GM12878 (cell line): ENCODE results near the gene BORCS5. TPM values are rescaled to one million over a fixed set of nuclear protein-coding genes. Genes with fewer than 3 reads are reported as not detected.

Experiments
- ATAC-seq: fragments of 200-7000 bp; cut with Tn5 transposase; 3 replicates; pipeline ENCODE4 v1.9.1; 2020; ENCODE audit warnings: mild to moderate bottlenecking, moderate library complexity
- BruUV-seq: library from RNA; stranded (reverse); fragments of 400-500 nt; replicated peaks from 2 replicates; lab custom pipeline; 2021; lab: Mats Ljungman, UMichigan
- CTCF ChIA-PET: fragments of 300-600 bp; sonication (Branson Sonifier 250); formaldehyde crosslinking; extraction: SDS; loops from one replicate; lab custom pipeline; 2021; ENCODE audit warnings: inconsistent platforms; lab: Yijun Ruan, JAX
- POLR2A ChIA-PET: fragments of 350-600 bp; formaldehyde crosslinking; extraction: SDS; loops from one replicate; lab custom pipeline; 2021; ENCODE audit warnings: inconsistent platforms; lab: Charles Lee
- RAD21 ChIA-PET: fragments of 300-600 bp; sonication (Branson Sonifier 250); formaldehyde crosslinking; loops from one replicate; lab custom pipeline; 2023; ENCODE audit warnings: antibody characterized with exemption; ENCODE audit not compliant: unreplicated experiment; lab: Charles Lee
- SMC1A ChIA-PET: fragments of 300-600 bp; sonication (Branson Sonifier 250); formaldehyde crosslinking; loops from one replicate; lab custom pipeline; 2023; ENCODE audit not compliant: unreplicated experiment, uncharacterized antibody; lab: Charles Lee
- DNase-seq: peaks from one replicate; pipeline ENCODE4 v3.0.0-alpha.2; 2011; ENCODE audit warnings: low read depth, low spot score
- FAIRE-seq: peaks from 3 replicates; lab custom pipeline; 2011; peaks lifted over from hg19 to GRCh38; lab: Jason Lieb, UNC
- H2AFZ ChIP-seq: 2 replicates; pipeline ENCODE4 v1.6.0; 2011; ENCODE audit warnings: low read depth, low read length, control low read depth; ENCODE audit not compliant: control insufficient read depth
- H3K27ac ChIP-seq: 2 replicates; pipeline ENCODE4 v1.5.1; 2011; ENCODE audit warnings: control low read depth; ENCODE audit not compliant: control insufficient read depth, insufficient read depth
- H3K27me3 ChIP-seq, 2 experiments: replicated peaks in 1 of 2; 2 replicates each; pipeline versions ENCODE4 v1.6.0 to v1.6.1; 2011; ENCODE audit warnings: low read length in 1 of 2; ENCODE audit not compliant: control insufficient read depth in 2 of 2, insufficient read depth in 2 of 2
- H3K36me3 ChIP-seq, 2 experiments: 2 replicates each; pipeline ENCODE4 v1.5.1; 2011; ENCODE audit warnings: low read length in 1 of 2; ENCODE audit not compliant: control insufficient read depth in 2 of 2, insufficient read depth in 2 of 2
- H3K4me1 ChIP-seq: 2 replicates; pipeline ENCODE4 v1.6.1; 2011; ENCODE audit warnings: mild to moderate bottlenecking, low read length, moderate library complexity, mixed read lengths; ENCODE audit not compliant: control insufficient read depth, insufficient read depth
- H3K4me2 ChIP-seq: 2 replicates; pipeline ENCODE4 v1.6.0; 2011; ENCODE audit warnings: control low read depth; ENCODE audit not compliant: control insufficient read depth, insufficient read depth
- H3K4me3 ChIP-seq: fragments of 200-600 bp; sonication (generic); 2 replicates; pipeline ENCODE4 v1.5.1; 2016
- H3K79me2 ChIP-seq: 2 replicates; pipeline ENCODE4 v1.6.0; 2011; ENCODE audit warnings: low read length; ENCODE audit not compliant: control insufficient read depth, insufficient read depth
- H3K9ac ChIP-seq: 2 replicates; pipeline ENCODE4 v1.8.0; 2011; ENCODE audit warnings: low read length, control low read depth, mixed read lengths; ENCODE audit not compliant: control insufficient read depth, insufficient read depth
- H3K9me3 ChIP-seq: replicated peaks from 3 replicates; pipeline ENCODE4 v1.5.1; 2011; ENCODE audit warnings: mild to moderate bottlenecking, low read length; ENCODE audit not compliant: control insufficient read depth, insufficient read depth
- H4K20me1 ChIP-seq: 2 replicates; pipeline ENCODE4 v1.6.0; 2011; ENCODE audit not compliant: control insufficient read depth, insufficient read depth
- BMI1 ChIP-seq: fragments of 450-650 bp; IDR thresholded peaks from 2 replicates; pipeline ENCODE4 v1.6.1; 2016; ENCODE audit warnings: mild to moderate bottlenecking, moderate library complexity, borderline replicate concordance
- CHD2 ChIP-seq: IDR thresholded peaks from 2 replicates; pipeline ENCODE4 v1.6.1; 2011; ENCODE audit warnings: low read depth, low read length, improper control_type of control experiment, borderline replicate concordance
- CTCF ChIP-seq, 3 experiments: IDR thresholded peaks in 2 of 3; conservative IDR thresholded peaks in 1 of 3; 2 replicates each; pipeline ENCODE4 v1.5.1; 2011; ENCODE audit warnings: low read depth in 3 of 3, low read length in 3 of 3, mild to moderate bottlenecking in 3 of 3, control low read depth in 2 of 3, moderate library complexity in 2 of 3, inconsistent platforms in 1 of 3, mixed read lengths in 1 of 3; ENCODE audit not compliant: control insufficient read depth in 2 of 3, insufficient read depth in 1 of 3; ENCODE audit errors: extremely low read depth in 1 of 3
- EZH2 ChIP-seq: IDR thresholded peaks from 2 replicates; pipeline ENCODE4 v1.6.1; 2012; ENCODE audit warnings: low read depth, mild to moderate bottlenecking, control low read depth, inconsistent platforms, low read length, borderline replicate concordance; ENCODE audit not compliant: control insufficient read depth
- FOXM1 ChIP-seq: IDR thresholded peaks from 2 replicates; pipeline ENCODE4 v1.6.1; 2012; ENCODE audit warnings: low read depth, mild to moderate bottlenecking, inconsistent platforms, low read length, moderate library complexity
- NFXL1 ChIP-seq: fragments of 450-650 bp; IDR thresholded peaks from 2 replicates; pipeline ENCODE4 v1.6.1; 2017; ENCODE audit warnings: antibody characterized with exemption, mild to moderate bottlenecking, borderline replicate concordance
- POU2F2 ChIP-seq: IDR thresholded peaks from 3 replicates; pipeline ENCODE4 v1.6.1; 2011; ENCODE audit warnings: low read depth, mild to moderate bottlenecking, low read length, borderline replicate concordance
- SIN3A ChIP-seq: IDR thresholded peaks from 2 replicates; pipeline ENCODE4 v1.6.1; 2012; ENCODE audit warnings: low read depth, low read length, improper control_type of control experiment
- STAT3 ChIP-seq: IDR thresholded peaks from 2 replicates; pipeline ENCODE4 v1.6.1; 2011; ENCODE audit warnings: low read depth, low read length, improper control_type of control experiment
- ZNF24 ChIP-seq: fragments of 450-650 bp; IDR thresholded peaks from 2 replicates; pipeline ENCODE4 v1.6.1; 2017; ENCODE audit warnings: antibody characterized with exemption, mild to moderate bottlenecking
- WGBS: methylation state at CpG from one replicate; pipeline ENCODE4 v1.1.6; 2016; ENCODE audit warnings: low lambda C conversion rate; ENCODE audit not compliant: insufficient replicate concordance, insufficient coverage; ENCODE audit errors: missing lambda C conversion rate; 5-methylcytosine and 5-hydroxymethylcytosine counted together
- in situ Hi-C: fragments of 300-500 bp; cut with MboI; formaldehyde crosslinking; loops from 9 replicates; pipeline ENCODE4 v1.14.3; 2018; ENCODE audit warnings: mixed read lengths
- intact Hi-C: fragments of 100-400 bp; cut with micrococcal nuclease; formaldehyde crosslinking; loops from one replicate; pipeline ENCODE4 v1.14.2; 2022; ENCODE audit not compliant: unreplicated experiment
- polyA plus RNA-seq, 11 experiments: library from polyadenylated mRNA; depleted of rRNA in 4 of 11; unstranded in 6 of 11; stranded (reverse) in 5 of 11; fragments of >200 nt; fragmentation: Nextera tagmentation in 4 of 11; fragmentation: Illumina TruSeq in 1 of 11; extraction: Ambion mirVana in 4 of 11; extraction: Trizol in 1 of 11; gene quantifications; 1 replicate in 1 of 11; 2 replicates in 10 of 11; pipeline versions ENCODE4 v1.2.1 to v1.2.3, GENCODE V29; 2011 to 2016; ENCODE audit warnings: inconsistent platforms in 2 of 11, missing spikeins in 2 of 11, low read depth in 1 of 11
- total RNA-seq, 4 experiments: library from RNA; depleted of rRNA in 3 of 4; stranded (reverse); fragments of >200 nt in 3 of 4; fragmentation: Illumina TruSeq in 1 of 4; extraction: Trizol in 1 of 4; gene quantifications; 2 replicates each; pipeline versions ENCODE4 v1.2.1 to v1.2.3, GENCODE V29; 2013 to 2021
- TF ChIP-seq, protein P1 (sequence below): IDR thresholded peaks from 2 replicates; pipeline ENCODE4 v1.6.1; 2012; ENCODE audit warnings: low read depth, low read length, improper control_type of control experiment
- TF ChIP-seq, protein P2 (sequence below): fragments of 450-650 bp; formaldehyde crosslinking; IDR thresholded peaks from 2 replicates; pipeline ENCODE4 v1.5.0; 2022; ENCODE audit warnings: mild to moderate bottlenecking, missing genetic modification characterization
- TF ChIP-seq, protein P3 (sequence below): fragments of 450-650 bp; IDR thresholded peaks from 2 replicates; pipeline ENCODE4 v1.6.1; 2017; ENCODE audit warnings: low read depth, mild to moderate bottlenecking, moderate library complexity
- TF ChIP-seq, protein P4 (sequence below): IDR thresholded peaks from 2 replicates; pipeline ENCODE4 v1.6.1; 2012; ENCODE audit warnings: low read depth, low read length, improper control_type of control experiment

BORCS5 gene
- total and polyA plus RNA-seq, 10 of the 15 experiments (the other 5 are each of a cell fraction or from before 2014, with no cell fraction given) = 1.4 to 39.7 (median 16.1) TPM

DNA sequence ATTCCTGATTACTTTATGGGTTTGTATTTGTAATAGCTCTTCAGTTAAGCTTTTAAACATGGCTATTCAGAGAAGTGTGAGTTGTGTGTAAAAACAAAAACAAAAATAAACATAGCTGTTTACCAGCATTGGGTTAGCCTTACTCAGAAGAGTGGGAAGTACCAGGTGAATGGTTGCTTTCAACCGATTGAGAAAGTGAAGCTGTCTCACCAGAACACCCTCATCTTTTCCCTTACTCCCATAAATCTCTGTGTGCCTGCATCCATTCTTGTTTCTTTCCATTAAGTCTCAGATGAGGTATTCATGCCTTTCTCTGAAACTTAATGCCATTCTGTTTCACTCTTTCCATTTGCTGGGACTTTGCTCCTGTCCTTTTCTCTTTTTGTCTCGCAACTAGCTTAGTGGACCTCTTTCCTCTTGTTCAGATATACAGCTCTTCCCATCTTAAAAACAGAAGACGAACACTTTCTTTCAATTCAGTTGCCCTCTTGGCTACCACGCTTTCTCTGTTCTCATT lies 10.7 kb downstream of the BORCS5 start:
- ATAC-seq (no peak), FAIRE-seq (no peak), DNase-seq (no peak)
- H3K4me2 ChIP-seq = no peak overlapping the region
- in situ Hi-C loops = no loop called here
- ChIA-PET SMC1A (interaction anchor here (0.6 to 4.5 kb wide), 11 partner anchors 9 to 821 kb away, joined by 3 to 39 read pairs (median 4); no protein-coding TSS in a partner anchor), POLR2A (interaction anchor here (0.5 to 2.1 kb wide), 4 partner anchors 10 to 349 kb away, joined by 3 to 11 read pairs (median 4); partner anchors contain the start of genes BORCS5 and CDKN1B), RAD21 (interaction anchor here (0.9 to 3.6 kb wide), 6 partner anchors 9 to 330 kb away, joined by 3 to 18 read pairs (median 4); partner anchors contain the start of gene BORCS5), CTCF (interaction anchor here (1.0 to 4.7 kb wide), 7 partner anchors 9 to 370 kb away, joined by 3 to 25 read pairs (median 5); partner anchors contain the start of gene GPR19)
- no peaks in the 10 kb centered on the region for H3K4me1 ChIP-seq
- no peaks in the 10 kb centered on the region for H3K9me3 ChIP-seq
- peaks cover 1% of the 10 kb centered on the region for H3K79me2 ChIP-seq
- no peak overlapping the region for H3K9ac ChIP-seq
- peaks cover 0 to 6% of the 10 kb centered on the region in 2 experiments; a peak in 1 of 4 replicates for H3K36me3 ChIP-seq
- BruUV-seq = no TSS peak
- intact Hi-C loops = no loop called here
- no peak for TF ChIP-seq CHD2
- TF ChIP-seq STAT3 = no peak
- no peak for TF ChIP-seq EZH2
- TF ChIP-seq ZNF24 = no peak
- no peak for TF ChIP-seq POU2F2
- TF ChIP-seq SIN3A = no peak
- TF ChIP-seq FOXM1 = no peak
- TF ChIP-seq, protein P1, sequence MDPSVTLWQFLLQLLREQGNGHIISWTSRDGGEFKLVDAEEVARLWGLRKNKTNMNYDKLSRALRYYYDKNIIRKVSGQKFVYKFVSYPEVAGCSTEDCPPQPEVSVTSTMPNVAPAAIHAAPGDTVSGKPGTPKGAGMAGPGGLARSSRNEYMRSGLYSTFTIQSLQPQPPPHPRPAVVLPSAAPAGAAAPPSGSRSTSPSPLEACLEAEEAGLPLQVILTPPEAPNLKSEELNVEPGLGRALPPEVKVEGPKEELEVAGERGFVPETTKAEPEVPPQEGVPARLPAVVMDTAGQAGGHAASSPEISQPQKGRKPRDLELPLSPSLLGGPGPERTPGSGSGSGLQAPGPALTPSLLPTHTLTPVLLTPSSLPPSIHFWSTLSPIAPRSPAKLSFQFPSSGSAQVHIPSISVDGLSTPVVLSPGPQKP = no peak
- TF ChIP-seq, protein P2, sequence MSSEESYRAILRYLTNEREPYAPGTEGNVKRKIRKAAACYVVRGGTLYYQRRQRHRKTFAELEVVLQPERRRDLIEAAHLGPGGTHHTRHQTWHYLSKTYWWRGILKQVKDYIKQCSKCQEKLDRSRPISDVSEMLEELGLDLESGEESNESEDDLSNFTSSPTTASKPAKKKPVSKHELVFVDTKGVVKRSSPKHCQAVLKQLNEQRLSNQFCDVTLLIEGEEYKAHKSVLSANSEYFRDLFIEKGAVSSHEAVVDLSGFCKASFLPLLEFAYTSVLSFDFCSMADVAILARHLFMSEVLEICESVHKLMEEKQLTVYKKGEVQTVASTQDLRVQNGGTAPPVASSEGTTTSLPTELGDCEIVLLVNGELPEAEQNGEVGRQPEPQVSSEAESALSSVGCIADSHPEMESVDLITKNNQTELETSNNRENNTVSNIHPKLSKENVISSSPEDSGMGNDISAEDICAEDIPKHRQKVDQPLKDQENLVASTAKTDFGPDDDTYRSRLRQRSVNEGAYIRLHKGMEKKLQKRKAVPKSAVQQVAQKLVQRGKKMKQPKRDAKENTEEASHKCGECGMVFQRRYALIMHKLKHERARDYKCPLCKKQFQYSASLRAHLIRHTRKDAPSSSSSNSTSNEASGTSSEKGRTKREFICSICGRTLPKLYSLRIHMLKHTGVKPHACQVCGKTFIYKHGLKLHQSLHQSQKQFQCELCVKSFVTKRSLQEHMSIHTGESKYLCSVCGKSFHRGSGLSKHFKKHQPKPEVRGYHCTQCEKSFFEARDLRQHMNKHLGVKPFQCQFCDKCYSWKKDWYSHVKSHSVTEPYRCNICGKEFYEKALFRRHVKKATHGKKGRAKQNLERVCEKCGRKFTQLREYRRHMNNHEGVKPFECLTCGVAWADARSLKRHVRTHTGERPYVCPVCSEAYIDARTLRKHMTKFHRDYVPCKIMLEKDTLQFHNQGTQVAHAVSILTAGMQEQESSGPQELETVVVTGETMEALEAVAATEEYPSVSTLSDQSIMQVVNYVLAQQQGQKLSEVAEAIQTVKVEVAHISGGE (CRISPR knock-in tag) = no peak
- no peak for TF ChIP-seq CTCF (IDR thresholded peaks at IDR 0.05 in 2 of 3, conservative IDR thresholded peaks at IDR 0.05 in 1 of 3; ENCODE audit: control insufficient read depth in 2 of 3, extremely low read depth in 1 of 3, insufficient read depth in 1 of 3, low read depth in 3 of 3, low read length in 3 of 3)
- no peak for TF ChIP-seq BMI1
- TF ChIP-seq, protein P3, sequence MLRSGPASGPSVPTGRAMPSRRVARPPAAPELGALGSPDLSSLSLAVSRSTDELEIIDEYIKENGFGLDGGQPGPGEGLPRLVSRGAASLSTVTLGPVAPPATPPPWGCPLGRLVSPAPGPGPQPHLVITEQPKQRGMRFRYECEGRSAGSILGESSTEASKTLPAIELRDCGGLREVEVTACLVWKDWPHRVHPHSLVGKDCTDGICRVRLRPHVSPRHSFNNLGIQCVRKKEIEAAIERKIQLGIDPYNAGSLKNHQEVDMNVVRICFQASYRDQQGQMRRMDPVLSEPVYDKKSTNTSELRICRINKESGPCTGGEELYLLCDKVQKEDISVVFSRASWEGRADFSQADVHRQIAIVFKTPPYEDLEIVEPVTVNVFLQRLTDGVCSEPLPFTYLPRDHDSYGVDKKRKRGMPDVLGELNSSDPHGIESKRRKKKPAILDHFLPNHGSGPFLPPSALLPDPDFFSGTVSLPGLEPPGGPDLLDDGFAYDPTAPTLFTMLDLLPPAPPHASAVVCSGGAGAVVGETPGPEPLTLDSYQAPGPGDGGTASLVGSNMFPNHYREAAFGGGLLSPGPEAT = no peak
- TF ChIP-seq, protein P4, sequence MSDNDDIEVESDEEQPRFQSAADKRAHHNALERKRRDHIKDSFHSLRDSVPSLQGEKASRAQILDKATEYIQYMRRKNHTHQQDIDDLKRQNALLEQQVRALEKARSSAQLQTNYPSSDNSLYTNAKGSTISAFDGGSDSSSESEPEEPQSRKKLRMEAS = no peak
- no peak for TF ChIP-seq NFXL1
- no peak overlapping the region for H3K4me3 ChIP-seq
- no peak overlapping the region for H2AFZ ChIP-seq
- H3K27me3 ChIP-seq = no peaks in the 10 kb centered on the region
- H3K27ac ChIP-seq = no peak overlapping the region
- no peaks in the 10 kb centered on the region for H4K20me1 ChIP-seq
- WGBS = 86% methylated on average over 4 of the region's 4 CpGs
